Right atrium auricular region (tissue), 2 donors: ENCODE data around the gene ATP2C2. TPM values are rescaled to one million over a fixed set of nuclear protein-coding genes. Genes with fewer than 3 reads are reported as not detected.
"Not testable (repeated sequence)": the region's sequence is repeated elsewhere in the genome, so short reads cannot be mapped to it uniquely, and the experiment has no call there.

Experiments used
- DNase-seq: peaks from one replicate; pipeline ENCODE4 v3.0.0-alpha.2; 2019; ENCODE audit warnings: low spot score
- H3K27ac ChIP-seq, 2 donors: fragments of 200-600 bp; sonication (generic); 1 replicate in 1 of 2; 2 replicates in 1 of 2; pipeline ENCODE4 v1.5.1; 2016 to 2019
- H3K27me3 ChIP-seq, 2 donors: fragments of 200-600 bp; sonication (generic); one replicate each; pipeline versions ENCODE4 v1.5.1 to v1.6.0; 2017 to 2019
- H3K36me3 ChIP-seq: fragments of 200-600 bp; sonication (generic); one replicate; pipeline ENCODE4 v1.5.1; 2016
- H3K4me1 ChIP-seq, 2 donors: fragments of 200-600 bp; sonication (generic); one replicate each; pipeline versions ENCODE4 v1.5.1 to v1.6.0; 2017 to 2019
- H3K4me3 ChIP-seq, 2 donors: fragments of 200-600 bp; sonication (generic); 1 replicate in 1 of 2; 2 replicates in 1 of 2; pipeline ENCODE4 v1.5.1; 2017 to 2019; ENCODE audit warnings: mild to moderate bottlenecking in 1 of 2, moderate library complexity in 1 of 2
- H3K9me3 ChIP-seq, 2 donors: fragments of 200-600 bp; sonication (generic); one replicate each; pipeline ENCODE4 v1.5.1; 2019
- CTCF ChIP-seq, 2 donors: fragments of 200-600 bp; sonication (generic); IDR thresholded peaks; one replicate each; pipeline ENCODE4 v1.5.1; 2019; ENCODE audit warnings: antibody characterized with exemption in 2 of 2
- total RNA-seq, 2 donors: library from RNA; depleted of rRNA; stranded (reverse); fragments of >200 nt; gene quantifications; one replicate each; pipeline ENCODE4 v1.1.0, GENCODE V29; 2016

The ATP2C2 gene
- total RNA-seq, 2 donors from 2014 or later, result not detected

- no peak for TF ChIP-seq CTCF (IDR thresholded peaks at IDR 0.05)
- DNase-seq, result no peak
- H3K27me3 ChIP-seq, result no peaks in the 10 kb centered on the region
- H3K4me1 ChIP-seq, result peaks cover 0 to under 1% of the 10 kb centered on the region in 2 donors
- H3K4me3 ChIP-seq, result no peak overlapping the region
- H3K27ac ChIP-seq, result no peak overlapping the region
- H3K9me3 ChIP-seq, result peaks cover 0 to 2% of the 10 kb centered on the region in 2 donors
- H3K36me3 ChIP-seq, result no peaks in the 10 kb centered on the region
These were observed 28.2 kb downstream of the ATP2C2 start for GRCh38 chr16:84396537-84397008.

GRCh38 chr16:84397090-84397489 lies 28.8 kb downstream of the ATP2C2 start:
- Histone ChIP-seq H3K27me3 (no peaks in the 10 kb centered on the region), H3K4me3 (no peak overlapping the region)
- TF ChIP-seq CTCF (IDR thresholded peaks at IDR 0.05), result no peak

GRCh38 chr16:84398701-84399100 lies 30.4 kb downstream of the ATP2C2 start:
- no peak for TF ChIP-seq CTCF (IDR thresholded peaks at IDR 0.05)
- H3K36me3 ChIP-seq, result no peaks in the 10 kb centered on the region

More at GRCh38 chr16:84397090-84397489, 28.8 kb downstream of the ATP2C2 start:
- no peak overlapping the region for H3K27ac ChIP-seq
- H3K9me3 ChIP-seq, result peaks cover 0 to 6% of the 10 kb centered on the region in 2 donors
- H3K36me3 ChIP-seq, result no peaks in the 10 kb centered on the region
- no peaks in the 10 kb centered on the region for H3K4me1 ChIP-seq
- no peak for DNase-seq

GRCh38 chr16:84399912-84400311 lies 31.6 kb downstream of the ATP2C2 start:
- not testable (repeated sequence) for H3K4me3 ChIP-seq, H3K27ac ChIP-seq, H3K27me3 ChIP-seq, H3K4me1 ChIP-seq, DNase-seq, H3K36me3 ChIP-seq, H3K9me3 ChIP-seq

More at GRCh38 chr16:84398701-84399100, 30.4 kb downstream of the ATP2C2 start:
- H3K4me1 ChIP-seq, result no peaks in the 10 kb centered on the region
- peaks cover 0 to 6% of the 10 kb centered on the region in 2 donors for H3K9me3 ChIP-seq
- no peaks in the 10 kb centered on the region for H3K27me3 ChIP-seq
- H3K27ac ChIP-seq, result no peak overlapping the region
- no peak overlapping the region for H3K4me3 ChIP-seq
- DNase-seq, result no peak

GRCh38 chr16:84403435-84403834 lies 35.1 kb downstream of the ATP2C2 start:
- DNase-seq, H3K36me3 ChIP-seq, H3K27ac ChIP-seq, H3K9me3 ChIP-seq, H3K4me3 ChIP-seq, H3K4me1 ChIP-seq, H3K27me3 ChIP-seq: not testable (repeated sequence)

GRCh38 chr16:84404324-84404723 lies 36.0 kb downstream of the ATP2C2 start:
- Histone ChIP-seq H3K36me3 (no peaks in the 10 kb centered on the region), H3K27me3 (no peaks in the 10 kb centered on the region)
- no peak for TF ChIP-seq CTCF (IDR thresholded peaks at IDR 0.05)

GRCh38 chr16:84404936-84405639 lies 36.8 kb downstream of the ATP2C2 start:
- H3K27ac ChIP-seq, result no peak overlapping the region
- DNase-seq, result no peak
- no peak for TF ChIP-seq CTCF (IDR thresholded peaks at IDR 0.05)
- no peak overlapping the region for H3K4me3 ChIP-seq
- H3K4me1 ChIP-seq, result no peaks in the 10 kb centered on the region
- no peaks in the 10 kb centered on the region for H3K36me3 ChIP-seq
- H3K9me3 ChIP-seq, result peaks cover 0 to 6% of the 10 kb centered on the region in 2 donors
- H3K27me3 ChIP-seq, result no peaks in the 10 kb centered on the region

More at GRCh38 chr16:84404324-84404723, 36.0 kb downstream of the ATP2C2 start:
- DNase-seq, result no peak
- Histone ChIP-seq H3K27ac (no peak overlapping the region), H3K4me3 (no peak overlapping the region), H3K9me3 (peaks cover 0 to 6% of the 10 kb centered on the region in 2 donors), H3K4me1 (no peaks in the 10 kb centered on the region)
